Measurements from ENCODE around the gene TNNT3. TPM values are rescaled to one million over a fixed set of nuclear protein-coding genes. Genes with fewer than 3 reads are reported as not detected.

Gene TNNT3
- total and polyA plus RNA-seq, 8 donors: 1.7 to 4.4 (median 2.5) TPM

DNA sequence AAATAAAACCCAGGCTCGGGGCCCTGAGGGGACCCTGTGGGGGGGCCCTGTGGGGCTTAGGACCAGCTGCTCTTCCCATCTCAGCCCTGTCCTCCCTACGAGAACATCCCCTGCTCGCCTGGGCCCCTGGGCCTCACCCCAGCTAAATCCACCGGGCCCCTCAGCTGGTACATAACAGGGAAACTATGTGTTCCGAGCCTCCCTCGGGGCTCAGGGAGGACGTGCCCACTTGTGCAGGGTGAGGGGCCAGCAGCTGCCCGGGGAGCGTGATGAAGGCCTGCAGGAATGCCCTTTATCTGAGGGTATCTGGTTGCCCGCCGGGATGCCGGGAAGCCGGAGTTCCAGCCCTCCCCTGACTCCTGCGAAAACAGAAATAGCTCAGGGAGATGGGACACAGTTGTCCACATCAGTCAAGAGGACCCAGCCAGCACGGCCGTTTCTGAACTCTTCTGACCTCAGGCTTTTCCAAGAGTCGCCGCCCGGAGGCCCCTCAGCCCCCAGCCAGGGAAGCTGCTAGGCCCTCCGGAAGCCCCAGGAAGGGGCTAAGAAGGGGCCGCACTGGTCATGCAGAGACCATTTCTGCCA, 48.2 kb downstream of the TNNT3 start:
- TF ChIP-seq, protein P1, sequence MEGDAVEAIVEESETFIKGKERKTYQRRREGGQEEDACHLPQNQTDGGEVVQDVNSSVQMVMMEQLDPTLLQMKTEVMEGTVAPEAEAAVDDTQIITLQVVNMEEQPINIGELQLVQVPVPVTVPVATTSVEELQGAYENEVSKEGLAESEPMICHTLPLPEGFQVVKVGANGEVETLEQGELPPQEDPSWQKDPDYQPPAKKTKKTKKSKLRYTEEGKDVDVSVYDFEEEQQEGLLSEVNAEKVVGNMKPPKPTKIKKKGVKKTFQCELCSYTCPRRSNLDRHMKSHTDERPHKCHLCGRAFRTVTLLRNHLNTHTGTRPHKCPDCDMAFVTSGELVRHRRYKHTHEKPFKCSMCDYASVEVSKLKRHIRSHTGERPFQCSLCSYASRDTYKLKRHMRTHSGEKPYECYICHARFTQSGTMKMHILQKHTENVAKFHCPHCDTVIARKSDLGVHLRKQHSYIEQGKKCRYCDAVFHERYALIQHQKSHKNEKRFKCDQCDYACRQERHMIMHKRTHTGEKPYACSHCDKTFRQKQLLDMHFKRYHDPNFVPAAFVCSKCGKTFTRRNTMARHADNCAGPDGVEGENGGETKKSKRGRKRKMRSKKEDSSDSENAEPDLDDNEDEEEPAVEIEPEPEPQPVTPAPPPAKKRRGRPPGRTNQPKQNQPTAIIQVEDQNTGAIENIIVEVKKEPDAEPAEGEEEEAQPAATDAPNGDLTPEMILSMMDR (IDR thresholded peaks at IDR 0.05): no peak
- intact Hi-C loops (cut with DNase I): no loop called here
- no peak overlapping the region for H3K27ac ChIP-seq
- no peaks in the 10 kb centered on the region for H3K27me3 ChIP-seq
- H3K9me3 ChIP-seq: no peaks in the 10 kb centered on the region
- H3K4me3 ChIP-seq: no peak overlapping the region
- DNase-seq: peak in 1 of 4 donors; percentile 6
- no peaks in the 10 kb centered on the region for H3K36me3 ChIP-seq
- no peaks in the 10 kb centered on the region for H3K4me1 ChIP-seq
- no peak for ATAC-seq

DNA sequence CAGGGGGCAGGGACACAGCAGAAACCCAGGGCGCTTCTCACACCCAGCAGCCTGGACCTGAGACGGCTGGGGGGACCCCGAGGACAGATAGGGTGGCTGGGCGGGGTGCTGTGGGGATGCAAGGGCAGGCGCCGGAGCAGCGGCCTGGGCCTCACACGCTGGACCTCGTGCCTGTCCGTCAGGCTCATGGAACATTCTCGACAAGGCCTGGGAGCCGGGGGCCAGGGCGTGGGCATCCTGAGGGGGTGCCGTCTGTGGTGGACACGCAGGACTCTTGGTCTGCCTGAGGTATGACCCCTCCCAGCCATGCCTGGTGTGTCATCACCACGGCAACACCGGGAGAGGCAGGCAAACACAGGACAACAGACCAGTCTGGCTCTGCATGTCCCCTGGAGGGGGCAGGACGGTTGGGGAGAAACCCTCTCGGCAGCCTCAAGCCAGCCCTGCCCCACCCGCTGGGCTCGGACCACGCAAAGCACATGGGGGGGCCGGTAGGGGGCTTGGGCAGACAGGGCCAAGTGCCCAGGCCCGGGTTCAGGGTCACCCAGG, 49.0 kb downstream of the TNNT3 start:
- intact Hi-C loops (cut with DNase I): no loop called here
- TF ChIP-seq, protein P1 (IDR thresholded peaks at IDR 0.05): no peak
- H3K4me1 ChIP-seq: no peaks in the 10 kb centered on the region
- DNase-seq: peak in 1 of 4 donors; percentile 12
- ATAC-seq: peak; percentile 66
- no peaks in the 10 kb centered on the region for H3K36me3 ChIP-seq
- no peak overlapping the region for H3K27ac ChIP-seq
- no peak overlapping the region for H3K4me3 ChIP-seq
- no peaks in the 10 kb centered on the region for H3K27me3 ChIP-seq
- H3K9me3 ChIP-seq: no peaks in the 10 kb centered on the region

DNA sequence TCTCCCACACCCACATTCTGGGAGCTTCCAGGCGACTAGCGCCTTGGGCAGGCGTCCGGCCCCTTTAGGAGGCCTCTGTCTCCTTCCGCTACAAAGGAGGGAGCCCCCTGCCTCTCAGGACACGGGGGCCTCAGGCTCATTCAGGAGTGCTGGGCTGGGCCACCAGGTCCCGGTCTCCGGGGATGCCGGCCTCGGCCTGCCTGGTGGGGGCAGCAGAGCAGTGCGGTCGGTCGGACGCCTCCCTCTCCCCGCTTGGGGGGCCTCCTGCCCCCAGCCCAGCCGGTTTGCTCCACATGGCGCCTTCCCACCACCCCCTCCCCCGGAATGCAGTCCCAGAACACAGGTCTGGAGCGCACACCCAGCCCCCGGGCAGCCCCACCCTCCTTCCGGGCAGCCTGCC, 49.5 kb downstream of the TNNT3 start:
- Histone ChIP-seq H3K4me3 (no peak overlapping the region), H3K27ac (no peak overlapping the region), H3K27me3 (no peaks in the 10 kb centered on the region), H3K36me3 (no peaks in the 10 kb centered on the region), H3K4me1 (no peaks in the 10 kb centered on the region), H3K9me3 (no peaks in the 10 kb centered on the region)
- peak; percentile 65 for ATAC-seq
- TF ChIP-seq, protein P1 (IDR thresholded peaks at IDR 0.05): no peak
- no peak for DNase-seq
- intact Hi-C loops (cut with DNase I): no loop called here

DNA sequence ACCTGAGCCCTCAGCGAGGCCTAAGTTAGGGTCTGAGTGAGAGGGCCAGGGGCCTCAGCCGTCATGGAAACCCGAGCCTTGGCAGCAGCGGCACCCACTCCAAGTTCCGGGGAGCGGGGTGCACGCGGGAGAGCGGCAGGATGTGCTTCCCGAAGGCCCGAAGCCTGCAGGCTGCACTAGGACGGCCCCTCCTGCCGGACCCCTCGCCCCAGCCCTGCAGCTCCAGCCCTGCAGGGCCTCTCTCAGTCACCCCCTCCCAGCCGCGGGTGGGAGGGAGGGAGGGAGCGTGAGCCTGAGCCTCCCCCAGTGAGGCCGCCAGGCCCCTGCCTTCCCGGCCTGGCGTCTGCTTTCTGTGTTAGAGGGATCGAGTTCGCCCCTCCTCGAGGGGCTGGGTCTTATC, 50.3 kb downstream of the TNNT3 start:
- H3K9me3 ChIP-seq: no peaks in the 10 kb centered on the region
- no peak overlapping the region for H3K4me3 ChIP-seq
- ATAC-seq (no peak), DNase-seq (no peak)
- H3K4me1 ChIP-seq: no peaks in the 10 kb centered on the region
- no peak overlapping the region for H3K27ac ChIP-seq
- intact Hi-C loops (cut with DNase I): no loop called here
- no peaks in the 10 kb centered on the region for H3K36me3 ChIP-seq
- H3K27me3 ChIP-seq: no peaks in the 10 kb centered on the region
- TF ChIP-seq, protein P1 (IDR thresholded peaks at IDR 0.05): no peak

DNA sequence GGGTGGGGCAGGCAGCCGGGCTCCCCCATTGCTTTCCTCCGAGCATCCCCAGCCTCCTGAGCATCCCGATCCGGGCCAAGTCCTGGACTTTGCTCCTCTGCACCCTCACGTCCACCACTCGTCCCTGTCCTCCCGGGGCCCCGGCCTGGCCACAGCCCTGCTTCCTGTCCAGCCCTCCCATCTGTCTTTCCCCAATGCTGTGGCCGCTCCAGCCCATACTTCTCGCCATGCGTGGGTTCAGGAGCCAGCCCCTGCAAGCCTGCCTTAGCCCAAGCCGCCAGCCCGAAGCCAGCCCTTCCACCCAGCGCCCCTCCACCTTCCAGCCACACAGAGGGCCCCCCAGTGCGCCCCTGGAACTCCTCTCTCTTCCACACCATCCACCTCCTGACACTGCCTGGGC, 51.5 kb downstream of the TNNT3 start:
- DNase-seq: peak in 2 of 4 donors; percentile 12 to 57
- intact Hi-C loops (cut with DNase I): no loop called here

More for the DNA sequence above, 51.5 kb downstream of the TNNT3 start:
- ATAC-seq: no peak
- Histone ChIP-seq H3K4me1 (no peaks in the 10 kb centered on the region), H3K27ac (no peak overlapping the region), H3K4me3 (no peak overlapping the region), H3K27me3 (no peaks in the 10 kb centered on the region), H3K36me3 (no peaks in the 10 kb centered on the region), H3K9me3 (no peaks in the 10 kb centered on the region)
- TF ChIP-seq, protein P1 (IDR thresholded peaks at IDR 0.05): no peak

All from left lung (tissue), 10 donors.